Endothelial cell of umbilical vein (primary cell): ENCODE measurements around the gene ZNF543. TPM values are rescaled to one million over a fixed set of nuclear protein-coding genes. Genes with fewer than 3 reads are reported as not detected.

ENCODE experiments used
- BruUV-seq: library from RNA; stranded (reverse); fragments of 400-500 nt; replicated peaks from 2 replicates; lab custom pipeline; 2021; lab: Mats Ljungman, UMichigan
- CTCF ChIA-PET: fragments of 300-600, 350-600 bp; sonication (Branson Sonifier 250); formaldehyde crosslinking; loops from one replicate; lab custom pipeline; 2021; ENCODE audit warnings: antibody characterized with exemption, inconsistent platforms; lab: Charles Lee
- POLR2A ChIA-PET: fragments of 300-600, 350-600 bp; sonication (Branson Sonifier 250); formaldehyde crosslinking; loops from one replicate; lab custom pipeline; 2021; ENCODE audit warnings: antibody characterized with exemption, inconsistent platforms; lab: Charles Lee
- DNase-seq: peaks from one replicate; pipeline ENCODE4 v3.0.0-alpha.2; 2011; ENCODE audit warnings: low read depth, low spot score
- FAIRE-seq: peaks from 2 replicates; lab custom pipeline; 2011; peaks lifted over from hg19 to GRCh38; lab: Jason Lieb, UNC
- H2AFZ ChIP-seq: 2 replicates; pipeline ENCODE4 v1.6.0; 2012; ENCODE audit warnings: low read depth, low read length, control low read depth, inconsistent platforms
- H3K27ac ChIP-seq: 2 replicates; pipeline ENCODE4 v1.5.1; 2011; ENCODE audit warnings: low read depth, mild to moderate bottlenecking, control low read depth, low read length, moderate library complexity; ENCODE audit not compliant: insufficient read depth
- H3K27me3 ChIP-seq, 2 experiments: 2 replicates each; pipeline versions ENCODE4 v1.6.0 to v1.6.1; 2011; ENCODE audit warnings: low read length in 2 of 2, mixed read lengths in 1 of 2; ENCODE audit not compliant: control insufficient read depth in 2 of 2, insufficient read depth in 2 of 2
- H3K36me3 ChIP-seq, 2 experiments: 2 replicates in 1 of 2; 3 replicates in 1 of 2; pipeline ENCODE4 v1.5.1; 2011; ENCODE audit warnings: low read length in 2 of 2, mild to moderate bottlenecking in 1 of 2, moderate library complexity in 1 of 2; ENCODE audit not compliant: control insufficient read depth in 2 of 2, insufficient read depth in 2 of 2; ENCODE audit errors: extremely low read depth in 1 of 2
- H3K4me1 ChIP-seq: 3 replicates; pipeline ENCODE4 v1.5.1; 2011; ENCODE audit warnings: mild to moderate bottlenecking, low read length; ENCODE audit not compliant: control insufficient read depth, insufficient read depth; ENCODE audit errors: extremely low read depth
- H3K4me2 ChIP-seq: 2 replicates; pipeline ENCODE4 v1.6.1; 2011; ENCODE audit warnings: low read length, control low read depth, mixed read lengths; ENCODE audit not compliant: insufficient read depth
- H3K4me3 ChIP-seq, 3 experiments: fragments of 200-600 bp in 1 of 3; sonication (generic), shearing (Covaris generic) in 1 of 3; replicated peaks in 1 of 3; 2 replicates each; pipeline ENCODE4 v1.5.1; 2011 to 2016; ENCODE audit warnings: control low read depth in 3 of 3, low read length in 3 of 3, mild to moderate bottlenecking in 2 of 3, inconsistent platforms in 1 of 3, low read depth in 1 of 3, moderate library complexity in 1 of 3; ENCODE audit not compliant: insufficient read depth in 1 of 3
- H3K79me2 ChIP-seq: 2 replicates; pipeline ENCODE4 v1.6.0; 2012; ENCODE audit warnings: low read length, inconsistent platforms; ENCODE audit not compliant: control insufficient read depth, insufficient read depth
- H3K9ac ChIP-seq: replicated peaks from 2 replicates; pipeline ENCODE3; 2011; ENCODE audit warnings: low read length, control low read depth; ENCODE audit not compliant: insufficient read depth; ENCODE audit errors: extremely low read depth
- H3K9me1 ChIP-seq: replicated peaks from 3 replicates; pipeline ENCODE4 v1.6.0; 2011; ENCODE audit warnings: mild to moderate bottlenecking, low read length; ENCODE audit not compliant: control insufficient read depth, insufficient read depth; ENCODE audit errors: extremely low read depth
- H3K9me3 ChIP-seq: replicated peaks from 2 replicates; pipeline ENCODE4 v1.5.1; 2012; ENCODE audit warnings: low read length, inconsistent platforms; ENCODE audit not compliant: control insufficient read depth, insufficient read depth
- H4K20me1 ChIP-seq: replicated peaks from 2 replicates; pipeline ENCODE3; 2011; ENCODE audit warnings: mild to moderate bottlenecking, low read length; ENCODE audit not compliant: control insufficient read depth, insufficient read depth; ENCODE audit errors: extremely low read depth
- EZH2 ChIP-seq: IDR thresholded peaks from 2 replicates; pipeline ENCODE4 v1.6.1; 2012; ENCODE audit warnings: borderline replicate concordance, low read depth, mild to moderate bottlenecking, moderate library complexity, low read length, inconsistent platforms; ENCODE audit not compliant: severe bottlenecking
- FOS ChIP-seq: IDR thresholded peaks from 2 replicates; pipeline ENCODE4 v1.6.1; 2011; ENCODE audit warnings: mild to moderate bottlenecking, low read length, moderate library complexity, borderline replicate concordance; ENCODE audit not compliant: insufficient read depth
- GATA2 ChIP-seq: IDR thresholded peaks from 2 replicates; pipeline ENCODE4 v1.7.0; 2011; ENCODE audit warnings: low read depth, mild to moderate bottlenecking, moderate library complexity, mixed read lengths, low read length; ENCODE audit not compliant: insufficient read length, insufficient read depth
- JUN ChIP-seq: IDR thresholded peaks from 2 replicates; pipeline ENCODE4 v1.6.1; 2011; ENCODE audit warnings: borderline replicate concordance, low read depth; ENCODE audit not compliant: insufficient read length, insufficient read depth
- MAX ChIP-seq: IDR thresholded peaks from 2 replicates; pipeline ENCODE4 v1.6.1; 2011; ENCODE audit not compliant: insufficient read depth, insufficient read length
- MYC ChIP-seq: IDR thresholded peaks from one replicate; pipeline ENCODE4 v1.6.1; 2011; ENCODE audit warnings: mild to moderate bottlenecking, low read depth, low read length
- POLR2A ChIP-seq: IDR thresholded peaks from 2 replicates; pipeline ENCODE4 v1.6.1; 2012; ENCODE audit warnings: low read depth, mild to moderate bottlenecking, control low read depth, low read length
- POLR2AphosphoS5 ChIP-seq: IDR thresholded peaks from 2 replicates; pipeline ENCODE4 v1.6.1; 2012; ENCODE audit warnings: low read depth, mild to moderate bottlenecking, control low read depth, low read length, moderate library complexity; ENCODE audit not compliant: insufficient read depth
- dilution Hi-C: fragments of 300-500 bp; cut with MboI; formaldehyde crosslinking; loops from one replicate; pipeline ENCODE4 v1.15.0; 2019; ENCODE audit warnings: low sequenced_read_pairs; ENCODE audit not compliant: extremely low pct_ligation_motif_present
- intact Hi-C: fragments of 100-400 bp; cut with micrococcal nuclease; formaldehyde crosslinking; loops from one replicate; pipeline ENCODE4 v1.10.0; 2022
- polyA plus RNA-seq, 4 experiments: library from polyadenylated mRNA; depleted of rRNA in 3 of 4; stranded (reverse) in 3 of 4; unstranded in 1 of 4; fragments of >200 nt; gene quantifications; 2 replicates each; pipeline versions ENCODE4 v1.2.1 to v1.2.3, GENCODE V29; 2011 to 2012; ENCODE audit warnings: missing spikeins in 1 of 4
- total RNA-seq: library from RNA; stranded (reverse); gene quantifications from 2 replicates; pipeline ENCODE4 v1.2.3, GENCODE V29; 2021
- TF ChIP-seq, protein P1 (sequence below), 2 donors: IDR thresholded peaks; 1 replicate in 1 of 2; 2 replicates in 1 of 2; pipeline ENCODE4 v1.5.1; 2011; ENCODE audit warnings: low read length in 2 of 2, mild to moderate bottlenecking in 2 of 2, moderate library complexity in 2 of 2, control low read depth in 1 of 2, inconsistent platforms in 1 of 2, low read depth in 1 of 2; ENCODE audit not compliant: insufficient read depth in 1 of 2; ENCODE audit errors: extremely low read depth in 1 of 2

ZNF543 gene
- total and polyA plus RNA-seq, 2 donors (not counting 3 experiments of a cell fraction or from before 2014, with no cell fraction given): 1.1 to 5.3 TPM

DNA sequence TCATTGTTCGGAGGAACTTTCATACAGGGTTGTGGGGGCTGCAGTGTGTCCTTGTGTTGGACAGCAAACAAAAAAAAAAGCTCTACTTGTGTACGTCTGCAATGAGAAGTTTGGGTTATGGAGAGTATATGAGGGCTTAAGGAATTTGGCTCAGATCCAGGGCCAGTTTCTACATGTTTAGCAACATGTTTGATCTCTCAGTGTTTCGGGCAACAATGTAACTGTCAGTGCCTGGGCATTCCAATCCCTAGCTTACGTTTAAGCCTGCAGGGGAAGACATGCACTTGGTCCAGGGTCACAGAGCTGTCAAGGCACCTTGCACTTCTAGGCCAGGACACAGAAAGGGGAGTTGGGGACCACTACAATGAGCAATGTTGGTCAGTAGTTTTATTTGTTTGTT, 13.9 kb downstream of the ZNF543 start:
- no TSS peak for BruUV-seq
- TF ChIP-seq JUN: no peak
- TF ChIP-seq POLR2A: no peak
- TF ChIP-seq GATA2: no peak
- no peak for TF ChIP-seq FOS
- no peak for TF ChIP-seq EZH2
- no peak for TF ChIP-seq POLR2AphosphoS5
- TF ChIP-seq MAX: no peak
- TF ChIP-seq MYC: no peak
- TF ChIP-seq, protein P1, sequence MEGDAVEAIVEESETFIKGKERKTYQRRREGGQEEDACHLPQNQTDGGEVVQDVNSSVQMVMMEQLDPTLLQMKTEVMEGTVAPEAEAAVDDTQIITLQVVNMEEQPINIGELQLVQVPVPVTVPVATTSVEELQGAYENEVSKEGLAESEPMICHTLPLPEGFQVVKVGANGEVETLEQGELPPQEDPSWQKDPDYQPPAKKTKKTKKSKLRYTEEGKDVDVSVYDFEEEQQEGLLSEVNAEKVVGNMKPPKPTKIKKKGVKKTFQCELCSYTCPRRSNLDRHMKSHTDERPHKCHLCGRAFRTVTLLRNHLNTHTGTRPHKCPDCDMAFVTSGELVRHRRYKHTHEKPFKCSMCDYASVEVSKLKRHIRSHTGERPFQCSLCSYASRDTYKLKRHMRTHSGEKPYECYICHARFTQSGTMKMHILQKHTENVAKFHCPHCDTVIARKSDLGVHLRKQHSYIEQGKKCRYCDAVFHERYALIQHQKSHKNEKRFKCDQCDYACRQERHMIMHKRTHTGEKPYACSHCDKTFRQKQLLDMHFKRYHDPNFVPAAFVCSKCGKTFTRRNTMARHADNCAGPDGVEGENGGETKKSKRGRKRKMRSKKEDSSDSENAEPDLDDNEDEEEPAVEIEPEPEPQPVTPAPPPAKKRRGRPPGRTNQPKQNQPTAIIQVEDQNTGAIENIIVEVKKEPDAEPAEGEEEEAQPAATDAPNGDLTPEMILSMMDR (IDR thresholded peaks at IDR 0.05; ENCODE audit: extremely low read depth in 1 of 2, insufficient read depth in 1 of 2, low read depth in 1 of 2, low read length in 2 of 2): no peak
- H3K27ac ChIP-seq: no peak overlapping the region
- no peaks in the 10 kb centered on the region for H4K20me1 ChIP-seq
- H3K36me3 ChIP-seq: peaks cover 0 to under 1% of the 10 kb centered on the region in 2 experiments
- CTCF ChIA-PET: interaction anchor here (1.3 kb wide), 1 partner anchor 10 kb away, joined by 3 read pairs; no protein-coding TSS in a partner anchor
- H3K9me1 ChIP-seq: no peaks in the 10 kb centered on the region
- FAIRE-seq (no peak), DNase-seq (no peak)
- H3K27me3 ChIP-seq: no peaks in the 10 kb centered on the region
- intact Hi-C loops (no loop called here), dilution Hi-C loops (no loop called here)
- H3K4me1 ChIP-seq: no peaks in the 10 kb centered on the region
- H3K4me2 ChIP-seq: no peak overlapping the region
- H3K9ac ChIP-seq: no peak overlapping the region
- POLR2A ChIA-PET: no interaction called here
- H3K9me3 ChIP-seq: no peaks in the 10 kb centered on the region
- H3K79me2 ChIP-seq: no peaks in the 10 kb centered on the region
- no peak overlapping the region for H2AFZ ChIP-seq
- no peak overlapping the region for H3K4me3 ChIP-seq
